Neural cell (in vitro differentiated cells): ENCODE measurements around the gene LMO2. TPM values are rescaled to one million over a fixed set of nuclear protein-coding genes. Genes with fewer than 3 reads are reported as not detected.
A peak's percentile ranks its signal among the peaks of the same experiment; 100 is the strongest.

Experiments used
- H2AFZ ChIP-seq: fragments of 200-600, 300-800 bp; sonication (generic), shearing (Covaris generic); 2 replicates; pipeline ENCODE4 v1.6.0; 2014; ENCODE audit warnings: low read depth, mild to moderate bottlenecking, antibody characterized with exemption, low read length, moderate library complexity
- H3F3A ChIP-seq: fragments of 200-600 bp; shearing (Covaris generic); 2 replicates; pipeline ENCODE4 v1.6.1; 2016; ENCODE audit warnings: mild to moderate bottlenecking, moderate library complexity, mixed read lengths, antibody characterized with exemption, low read length; ENCODE audit not compliant: insufficient read depth, poor library complexity, severe bottlenecking
- H3K27ac ChIP-seq: fragments of 200-600, 300-800 bp; sonication (generic), shearing (Covaris generic); 2 replicates; pipeline ENCODE4 v1.5.1; 2014; ENCODE audit warnings: mild to moderate bottlenecking, low read length, moderate library complexity
- H3K27me3 ChIP-seq: fragments of 300-800, 200-600 bp; sonication (generic), shearing (Covaris generic); 2 replicates; pipeline ENCODE4 v1.6.0; 2014; ENCODE audit warnings: mild to moderate bottlenecking, low read depth, low read length, moderate library complexity; ENCODE audit not compliant: insufficient read depth
- H3K36me3 ChIP-seq: fragments of 300-800, 200-600 bp; sonication (generic), shearing (Covaris generic); 2 replicates; pipeline ENCODE4 v1.5.1; 2014; ENCODE audit warnings: mild to moderate bottlenecking, antibody characterized with exemption, low read length, moderate library complexity; ENCODE audit not compliant: insufficient read depth
- H3K4me2 ChIP-seq: fragments of 300-800, 200-600 bp; sonication (generic), shearing (Covaris generic); 2 replicates; pipeline ENCODE4 v1.6.0; 2014; ENCODE audit warnings: mild to moderate bottlenecking, low read length
- H3K4me3 ChIP-seq: fragments of 300-800, 200-600 bp; sonication (generic), shearing (Covaris generic); 2 replicates; pipeline ENCODE4 v1.5.1; 2014; ENCODE audit warnings: mild to moderate bottlenecking, low read length, moderate library complexity
- H3K79me2 ChIP-seq: fragments of 200-600 bp; shearing (Covaris generic); replicated peaks from 2 replicates; pipeline ENCODE4 v1.6.0; 2014; ENCODE audit warnings: mild to moderate bottlenecking, low read length, moderate library complexity; ENCODE audit not compliant: insufficient read depth
- H3K9ac ChIP-seq: fragments of 300-800, 200-600 bp; sonication (generic), shearing (Covaris generic); 2 replicates; pipeline ENCODE4 v1.6.1; 2016; ENCODE audit warnings: mild to moderate bottlenecking, low read length, mixed read lengths
- H3K9me2 ChIP-seq: fragments of 200-600 bp; shearing (Covaris generic); 2 replicates; pipeline ENCODE4 v1.6.1; 2016; ENCODE audit warnings: mild to moderate bottlenecking, low read length, mixed read lengths; ENCODE audit not compliant: insufficient read depth
- H3K9me3 ChIP-seq: fragments of 200-600, 300-800 bp; sonication (generic), shearing (Covaris generic); 2 replicates; pipeline ENCODE4 v1.6.1; 2016; ENCODE audit warnings: mild to moderate bottlenecking, mixed run types, low read length, moderate library complexity, mixed read lengths
- H4K20me1 ChIP-seq: fragments of 200-600 bp; shearing (Covaris generic); 2 replicates; pipeline ENCODE4 v1.6.1; 2016; ENCODE audit warnings: mild to moderate bottlenecking, mixed run types; ENCODE audit not compliant: insufficient read depth
- CTCF ChIP-seq: fragments of 450-650 bp; IDR thresholded peaks from 2 replicates; pipeline ENCODE4 v1.5.1; 2014; ENCODE audit warnings: antibody characterized with exemption, mild to moderate bottlenecking, moderate library complexity; ENCODE audit not compliant: poor library complexity, severe bottlenecking
- EP300 ChIP-seq: fragments of 450-650 bp; conservative IDR thresholded peaks from 2 replicates; pipeline ENCODE4 v1.6.1; 2014; ENCODE audit warnings: antibody characterized with exemption, mild to moderate bottlenecking, moderate library complexity; ENCODE audit not compliant: poor library complexity, severe bottlenecking
- EZH2 ChIP-seq: fragments of 200-600, 300-800 bp; shearing (Covaris generic), sonication (generic); IDR thresholded peaks from 2 replicates; pipeline ENCODE4 v1.6.1; 2014; ENCODE audit warnings: antibody characterized with exemption, low read length, borderline replicate concordance, mild to moderate bottlenecking; ENCODE audit not compliant: insufficient read depth, poor library complexity, severe bottlenecking
- MXI1 ChIP-seq: fragments of 450-650 bp; conservative IDR thresholded peaks from 2 replicates; pipeline ENCODE4 v1.6.1; 2014; ENCODE audit warnings: antibody characterized with exemption, mild to moderate bottlenecking; ENCODE audit not compliant: poor library complexity, severe bottlenecking
- POLR2AphosphoS5 ChIP-seq: IDR thresholded peaks from 2 replicates; pipeline ENCODE4 v1.6.1; 2012
- RAD21 ChIP-seq: fragments of 450-650 bp; conservative IDR thresholded peaks from 2 replicates; pipeline ENCODE4 v1.6.1; 2014; ENCODE audit warnings: antibody characterized with exemption, mild to moderate bottlenecking, moderate library complexity
- REST ChIP-seq: IDR thresholded peaks from 2 replicates; pipeline ENCODE4 v1.6.1; 2012; ENCODE audit warnings: borderline replicate concordance
- SMC3 ChIP-seq: fragments of 450-650 bp; conservative IDR thresholded peaks from 2 replicates; pipeline ENCODE4 v1.6.1; 2014; ENCODE audit warnings: antibody characterized with exemption, mild to moderate bottlenecking, moderate library complexity; ENCODE audit not compliant: poor library complexity
- TAF1 ChIP-seq: IDR thresholded peaks from 2 replicates; pipeline ENCODE4 v1.6.1; 2012; ENCODE audit warnings: low read depth
- polyA plus RNA-seq: library from polyadenylated mRNA; depleted of rRNA; stranded (reverse); fragments of >200 nt; gene quantifications from 2 replicates; pipeline ENCODE4 v1.2.3, GENCODE V29; 2014

The LMO2 gene
- polyA plus RNA-seq, 1 donor from 2014 or later, result 33.2 TPM

- no peak overlapping the region for H2AFZ ChIP-seq
These were observed 43.1 kb upstream of the LMO2 start for GRCh38 chr11:33935005-33935404.

GRCh38 chr11:33934450-33934849 is 42.6 kb upstream of the LMO2 start:
- peak overlapping the region; percentile 29 for H3K27ac ChIP-seq
- H3K4me3 ChIP-seq, result no peak overlapping the region
- peaks cover 4% of the 10 kb centered on the region for H3F3A ChIP-seq
- TF ChIP-seq EP300 (no peak), POLR2AphosphoS5 (peak; percentile 36)
- no peaks in the 10 kb centered on the region for H3K36me3 ChIP-seq
- no peaks in the 10 kb centered on the region for H3K79me2 ChIP-seq
- H3K4me2 ChIP-seq, result no peak overlapping the region
- no peaks in the 10 kb centered on the region for H3K9me2 ChIP-seq
- H3K27me3 ChIP-seq, result no peaks in the 10 kb centered on the region
- no peak overlapping the region for H2AFZ ChIP-seq
- H3K9ac ChIP-seq, result no peak overlapping the region
- H4K20me1 ChIP-seq, result no peaks in the 10 kb centered on the region
- H3K9me3 ChIP-seq, result no peaks in the 10 kb centered on the region

More at GRCh38 chr11:33935005-33935404, 43.1 kb upstream of the LMO2 start:
- Histone ChIP-seq H3K9ac (no peak overlapping the region), H3F3A (peaks cover 3% of the 10 kb centered on the region), H4K20me1 (no peaks in the 10 kb centered on the region), H3K9me2 (no peaks in the 10 kb centered on the region), H3K36me3 (no peaks in the 10 kb centered on the region), H3K27ac (peak overlapping the region; percentile 29), H3K4me3 (no peak overlapping the region), H3K9me3 (no peaks in the 10 kb centered on the region), H3K4me2 (no peak overlapping the region), H3K79me2 (no peaks in the 10 kb centered on the region), H3K27me3 (no peaks in the 10 kb centered on the region)
- TF ChIP-seq RAD21 (no peak), TAF1 (no peak), EP300 (no peak), CTCF (no peak), REST (no peak), SMC3 (no peak), POLR2AphosphoS5 (no peak), MXI1 (no peak), EZH2 (no peak)

- Histone ChIP-seq H3K9me2 (no peaks in the 10 kb centered on the region), H3K79me2 (no peaks in the 10 kb centered on the region), H3F3A (peaks cover 4% of the 10 kb centered on the region), H3K36me3 (no peaks in the 10 kb centered on the region), H3K4me2 (no peak overlapping the region), H3K27me3 (no peaks in the 10 kb centered on the region), H4K20me1 (no peaks in the 10 kb centered on the region), H2AFZ (no peak overlapping the region), H3K27ac (no peak overlapping the region), H3K4me3 (no peak overlapping the region), H3K9me3 (no peaks in the 10 kb centered on the region), H3K9ac (no peak overlapping the region)
- TF ChIP-seq CTCF, result no peak
- no peak for TF ChIP-seq EZH2
- TF ChIP-seq SMC3, result no peak
- no peak for TF ChIP-seq EP300
- TF ChIP-seq POLR2AphosphoS5, result no peak
- TF ChIP-seq REST, result no peak
- TF ChIP-seq TAF1, result no peak
- TF ChIP-seq MXI1, result no peak
- no peak for TF ChIP-seq RAD21
These were observed 41.7 kb upstream of the LMO2 start for GRCh38 chr11:33933602-33934001.
